ENCODE data around the gene GRIA2.

GRIA2 gene

GRCh38 chr4:157185363-157185762 is 35.2 kb upstream of the GRIA2 start:
- H3K27ac ChIP-seq (ENCODE audit: low read length, poor library complexity, severe bottlenecking) = no peak overlapping the region
- H2BK120ac ChIP-seq (ENCODE audit: low read depth, low read length) = no peak overlapping the region
- H3K4me1 ChIP-seq (ENCODE audit: control insufficient read depth, insufficient read depth, low read depth, low read length) = no peaks in the 10 kb centered on the region
- no peak overlapping the region for H3K18ac ChIP-seq (ENCODE audit: low read depth in 1 of 2, low read length in 2 of 2)
- H3K9me3 ChIP-seq (ENCODE audit: control insufficient read depth, low read length) = no peaks in the 10 kb centered on the region
- no peak overlapping the region for H2BK12ac ChIP-seq (ENCODE audit: low read length in 2 of 2)
- H3K4ac ChIP-seq (ENCODE audit: low read depth in 1 of 2, low read length in 2 of 2) = no peak overlapping the region
- no peak overlapping the region for H3K4me2 ChIP-seq (ENCODE audit: low read length, poor library complexity, severe bottlenecking)
- DNase-seq = no peak
- H3K27me3 ChIP-seq (ENCODE audit: control insufficient read depth in 1 of 2, insufficient read depth in 1 of 2, low read length in 2 of 2) = no peaks in the 10 kb centered on the region
- no peak overlapping the region for H4K8ac ChIP-seq (ENCODE audit: low read length)
- no peak overlapping the region for H4K91ac ChIP-seq (ENCODE audit: low read length)
- H3K79me1 ChIP-seq (replicated peaks; ENCODE audit: low read length, poor library complexity, severe bottlenecking) = no peaks in the 10 kb centered on the region
- H2AK5ac ChIP-seq (ENCODE audit: low read length, severe bottlenecking) = no peak overlapping the region
- H3K9ac ChIP-seq (ENCODE audit: low read length) = no peak overlapping the region
- H3K36me3 ChIP-seq (ENCODE audit: control insufficient read depth in 1 of 2, insufficient read depth in 2 of 2, low read depth in 1 of 2, low read length in 2 of 2) = no peaks in the 10 kb centered on the region
- no peak overlapping the region for H3K14ac ChIP-seq (ENCODE audit: low read length in 2 of 2)
- H3K23ac ChIP-seq (ENCODE audit: low read length in 2 of 2) = no peak overlapping the region
- H3K4me3 ChIP-seq (ENCODE audit: insufficient read depth in 1 of 2, low read depth in 1 of 2, low read length in 2 of 2) = no peak overlapping the region
- no peak overlapping the region for H2BK5ac ChIP-seq (ENCODE audit: low read depth, low read length, poor library complexity, severe bottlenecking)
- H2BK15ac ChIP-seq (ENCODE audit: low read depth, poor library complexity, severe bottlenecking) = no peak overlapping the region
- H2AFZ ChIP-seq (ENCODE audit: low read depth, low read length) = no peak overlapping the region

- Histone ChIP-seq H3K4me2 (ENCODE audit: low read length, poor library complexity, severe bottlenecking) (no peak overlapping the region), H4K8ac (ENCODE audit: low read length) (no peak overlapping the region), H2AK5ac (ENCODE audit: low read length, severe bottlenecking) (no peak overlapping the region), H3K4me3 (ENCODE audit: insufficient read depth in 1 of 2, low read depth in 1 of 2, low read length in 2 of 2) (no peak overlapping the region), H2BK5ac (ENCODE audit: low read depth, low read length, poor library complexity, severe bottlenecking) (no peak overlapping the region), H2BK15ac (ENCODE audit: low read depth, poor library complexity, severe bottlenecking) (no peak overlapping the region), H2BK120ac (ENCODE audit: low read depth, low read length) (no peak overlapping the region), H2AFZ (ENCODE audit: low read depth, low read length) (no peak overlapping the region), H3K4me1 (ENCODE audit: control insufficient read depth, insufficient read depth, low read depth, low read length) (no peaks in the 10 kb centered on the region), H3K27me3 (ENCODE audit: control insufficient read depth in 1 of 2, insufficient read depth in 1 of 2, low read length in 2 of 2) (no peaks in the 10 kb centered on the region), H3K23ac (ENCODE audit: low read length in 2 of 2) (no peak overlapping the region), H3K14ac (ENCODE audit: low read length in 2 of 2) (no peak overlapping the region), H3K27ac (ENCODE audit: low read length, poor library complexity, severe bottlenecking) (no peak overlapping the region), H2BK12ac (ENCODE audit: low read length in 2 of 2) (no peak overlapping the region), H3K9me3 (ENCODE audit: control insufficient read depth, low read length) (no peaks in the 10 kb centered on the region), H3K9ac (ENCODE audit: low read length) (no peak overlapping the region), H3K18ac (ENCODE audit: low read depth in 1 of 2, low read length in 2 of 2) (no peak overlapping the region), H3K4ac (ENCODE audit: low read depth in 1 of 2, low read length in 2 of 2) (no peak overlapping the region), H3K79me1 (replicated peaks; ENCODE audit: low read length, poor library complexity, severe bottlenecking) (no peaks in the 10 kb centered on the region), H4K91ac (ENCODE audit: low read length) (no peak overlapping the region), H3K36me3 (ENCODE audit: control insufficient read depth in 1 of 2, insufficient read depth in 2 of 2, low read depth in 1 of 2, low read length in 2 of 2) (no peaks in the 10 kb centered on the region)
- 93% methylated on average over 2 of the region's 2 CpGs for WGBS
- no peak for DNase-seq
Observed at GRCh38 chr4:157195374-157195773, 25.2 kb upstream of the GRIA2 start.

- H3K27ac ChIP-seq (ENCODE audit: low read length, poor library complexity, severe bottlenecking) = no peak overlapping the region
- no peaks in the 10 kb centered on the region for H3K36me3 ChIP-seq (ENCODE audit: control insufficient read depth in 1 of 2, insufficient read depth in 2 of 2, low read depth in 1 of 2, low read length in 2 of 2)
- no peak overlapping the region for H2AFZ ChIP-seq (ENCODE audit: low read depth, low read length)
- H3K9ac ChIP-seq (ENCODE audit: low read length) = no peak overlapping the region
- H3K79me1 ChIP-seq (replicated peaks; ENCODE audit: low read length, poor library complexity, severe bottlenecking) = no peaks in the 10 kb centered on the region
- H2BK12ac ChIP-seq (ENCODE audit: low read length in 2 of 2) = no peak overlapping the region
- no peaks in the 10 kb centered on the region for H3K9me3 ChIP-seq (ENCODE audit: control insufficient read depth, low read length)
- H3K23ac ChIP-seq (ENCODE audit: low read length in 2 of 2) = no peak overlapping the region
- H3K14ac ChIP-seq (ENCODE audit: low read length in 2 of 2) = no peak overlapping the region
- no peak overlapping the region for H3K4ac ChIP-seq (ENCODE audit: low read depth in 1 of 2, low read length in 2 of 2)
- no peak overlapping the region for H3K4me2 ChIP-seq (ENCODE audit: low read length, poor library complexity, severe bottlenecking)
- no peaks in the 10 kb centered on the region for H3K4me1 ChIP-seq (ENCODE audit: control insufficient read depth, insufficient read depth, low read depth, low read length)
- H2BK5ac ChIP-seq (ENCODE audit: low read depth, low read length, poor library complexity, severe bottlenecking) = no peak overlapping the region
- H2AK5ac ChIP-seq (ENCODE audit: low read length, severe bottlenecking) = no peak overlapping the region
- no peaks in the 10 kb centered on the region for H3K27me3 ChIP-seq (ENCODE audit: control insufficient read depth in 1 of 2, insufficient read depth in 1 of 2, low read length in 2 of 2)
- H3K18ac ChIP-seq (ENCODE audit: low read depth in 1 of 2, low read length in 2 of 2) = no peak overlapping the region
- H4K8ac ChIP-seq (ENCODE audit: low read length) = no peak overlapping the region
- WGBS = 61% methylated on average over 1 of the region's 1 CpG
- no peak overlapping the region for H4K91ac ChIP-seq (ENCODE audit: low read length)
- no peak overlapping the region for H2BK15ac ChIP-seq (ENCODE audit: low read depth, poor library complexity, severe bottlenecking)
- no peak overlapping the region for H3K4me3 ChIP-seq (ENCODE audit: insufficient read depth in 1 of 2, low read depth in 1 of 2, low read length in 2 of 2)
- DNase-seq = no peak
- no peak overlapping the region for H2BK120ac ChIP-seq (ENCODE audit: low read depth, low read length)
Observed at GRCh38 chr4:157196046-157196445, 24.5 kb upstream of the GRIA2 start.

GRCh38 chr4:157204634-157205244 is 15.8 kb upstream of the GRIA2 start:
- Histone ChIP-seq H3K36me3 (ENCODE audit: control insufficient read depth in 1 of 2, insufficient read depth in 2 of 2, low read depth in 1 of 2, low read length in 2 of 2) (no peaks in the 10 kb centered on the region), H2AK5ac (ENCODE audit: low read length, severe bottlenecking) (no peak overlapping the region), H2AFZ (ENCODE audit: low read depth, low read length) (no peak overlapping the region), H3K9ac (ENCODE audit: low read length) (no peak overlapping the region), H4K8ac (ENCODE audit: low read length) (no peak overlapping the region), H2BK120ac (ENCODE audit: low read depth, low read length) (no peak overlapping the region), H3K4me3 (ENCODE audit: insufficient read depth in 1 of 2, low read depth in 1 of 2, low read length in 2 of 2) (no peak overlapping the region), H3K4ac (ENCODE audit: low read depth in 1 of 2, low read length in 2 of 2) (no peak overlapping the region), H3K9me3 (ENCODE audit: control insufficient read depth, low read length) (no peaks in the 10 kb centered on the region), H2BK15ac (ENCODE audit: low read depth, poor library complexity, severe bottlenecking) (no peak overlapping the region), H4K91ac (ENCODE audit: low read length) (no peak overlapping the region), H3K18ac (ENCODE audit: low read depth in 1 of 2, low read length in 2 of 2) (no peak overlapping the region), H3K23ac (ENCODE audit: low read length in 2 of 2) (no peak overlapping the region), H2BK5ac (ENCODE audit: low read depth, low read length, poor library complexity, severe bottlenecking) (no peak overlapping the region), H3K79me1 (replicated peaks; ENCODE audit: low read length, poor library complexity, severe bottlenecking) (no peaks in the 10 kb centered on the region), H3K27ac (ENCODE audit: low read length, poor library complexity, severe bottlenecking) (no peak overlapping the region), H3K4me2 (ENCODE audit: low read length, poor library complexity, severe bottlenecking) (no peak overlapping the region), H3K14ac (ENCODE audit: low read length in 2 of 2) (no peak overlapping the region), H3K27me3 (ENCODE audit: control insufficient read depth in 1 of 2, insufficient read depth in 1 of 2, low read length in 2 of 2) (no peaks in the 10 kb centered on the region), H3K4me1 (ENCODE audit: control insufficient read depth, insufficient read depth, low read depth, low read length) (no peaks in the 10 kb centered on the region), H2BK12ac (ENCODE audit: low read length in 2 of 2) (no peak overlapping the region)
- 52% methylated on average over 13 of the region's 17 CpGs for WGBS
- DNase-seq = no peak

All from mesenchymal stem cell (in vitro differentiated cells and primary cell).